HFF-Myc (cell line): ENCODE results near the gene PRUNE1.
A peak's percentile ranks its signal among the peaks of the same experiment; 100 is the strongest.

Experiments used
- DNase-seq: peaks from one replicate; pipeline ENCODE4 v3.0.0-alpha.2; 2011; ENCODE audit warnings: low read depth; ENCODE audit errors: extremely low read depth
- H3K4me3 ChIP-seq: replicated peaks from 2 replicates; pipeline ENCODE4 v1.5.1; 2011; ENCODE audit warnings: low read depth, mild to moderate bottlenecking, control low read depth, low read length
- TF ChIP-seq, protein P1 (sequence below): IDR thresholded peaks from 2 replicates; pipeline ENCODE4 v1.5.1; 2012; ENCODE audit warnings: mild to moderate bottlenecking, low read depth, low read length, control low read depth; ENCODE audit errors: missing control alignments

The PRUNE1 gene

DNA sequence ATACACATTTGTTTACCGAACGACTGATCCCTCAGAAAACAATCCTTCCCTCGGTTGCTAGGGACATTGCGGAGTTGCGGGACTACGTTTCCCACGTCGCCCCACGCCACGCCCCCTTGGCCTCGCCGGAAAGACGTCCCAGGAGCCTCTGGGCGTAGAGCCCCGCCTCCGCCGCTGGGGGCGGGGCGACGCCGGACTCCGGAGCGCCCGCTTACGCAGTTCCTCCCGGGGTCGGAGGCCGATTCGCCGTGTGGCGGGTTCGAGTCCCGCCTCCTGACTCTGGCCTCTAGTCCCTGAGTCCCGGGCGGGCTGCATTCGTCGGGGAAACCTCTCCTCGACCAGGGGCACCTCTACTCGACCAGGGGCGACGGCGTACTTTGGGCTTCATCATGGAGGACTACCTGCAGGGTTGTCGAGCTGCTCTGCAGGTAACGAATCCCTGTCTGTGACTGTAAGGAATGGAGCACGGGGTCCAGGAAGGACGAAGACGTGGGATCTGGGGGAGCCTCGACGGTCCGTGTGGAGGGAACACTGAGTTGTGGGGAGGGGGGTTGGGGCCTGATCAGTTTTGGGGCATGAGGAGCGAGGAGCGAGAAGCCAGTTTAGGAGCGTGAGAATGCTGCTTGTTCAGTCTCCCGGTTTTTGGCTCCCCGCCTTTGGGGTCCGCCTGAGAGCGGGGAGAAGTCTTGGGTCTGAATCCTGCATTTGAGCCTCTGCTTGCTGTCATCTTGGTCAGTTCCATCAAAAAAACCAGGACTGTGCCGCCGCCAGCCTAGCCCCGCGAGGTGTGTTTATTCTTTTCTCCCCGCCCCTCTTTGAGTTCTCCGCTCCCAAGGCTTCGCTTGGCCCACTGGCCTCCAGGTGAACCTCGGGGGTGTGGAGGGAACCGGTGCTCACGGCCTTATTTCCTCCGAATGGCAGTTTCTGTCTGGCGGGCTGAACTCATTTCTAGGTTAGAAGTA, at the start of gene PRUNE1:
Gene PRUNE1 (plus strand): TSS at position 206 of the 962 bp plus-strand sequence. CDS start 184 bp downstream, at position 390.
- TF ChIP-seq, protein P1, sequence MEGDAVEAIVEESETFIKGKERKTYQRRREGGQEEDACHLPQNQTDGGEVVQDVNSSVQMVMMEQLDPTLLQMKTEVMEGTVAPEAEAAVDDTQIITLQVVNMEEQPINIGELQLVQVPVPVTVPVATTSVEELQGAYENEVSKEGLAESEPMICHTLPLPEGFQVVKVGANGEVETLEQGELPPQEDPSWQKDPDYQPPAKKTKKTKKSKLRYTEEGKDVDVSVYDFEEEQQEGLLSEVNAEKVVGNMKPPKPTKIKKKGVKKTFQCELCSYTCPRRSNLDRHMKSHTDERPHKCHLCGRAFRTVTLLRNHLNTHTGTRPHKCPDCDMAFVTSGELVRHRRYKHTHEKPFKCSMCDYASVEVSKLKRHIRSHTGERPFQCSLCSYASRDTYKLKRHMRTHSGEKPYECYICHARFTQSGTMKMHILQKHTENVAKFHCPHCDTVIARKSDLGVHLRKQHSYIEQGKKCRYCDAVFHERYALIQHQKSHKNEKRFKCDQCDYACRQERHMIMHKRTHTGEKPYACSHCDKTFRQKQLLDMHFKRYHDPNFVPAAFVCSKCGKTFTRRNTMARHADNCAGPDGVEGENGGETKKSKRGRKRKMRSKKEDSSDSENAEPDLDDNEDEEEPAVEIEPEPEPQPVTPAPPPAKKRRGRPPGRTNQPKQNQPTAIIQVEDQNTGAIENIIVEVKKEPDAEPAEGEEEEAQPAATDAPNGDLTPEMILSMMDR = no peak
- H3K4me3 ChIP-seq = peak within 1 kb of the TSS; percentile 91
- peak; percentile 91 for DNase-seq

DNA sequence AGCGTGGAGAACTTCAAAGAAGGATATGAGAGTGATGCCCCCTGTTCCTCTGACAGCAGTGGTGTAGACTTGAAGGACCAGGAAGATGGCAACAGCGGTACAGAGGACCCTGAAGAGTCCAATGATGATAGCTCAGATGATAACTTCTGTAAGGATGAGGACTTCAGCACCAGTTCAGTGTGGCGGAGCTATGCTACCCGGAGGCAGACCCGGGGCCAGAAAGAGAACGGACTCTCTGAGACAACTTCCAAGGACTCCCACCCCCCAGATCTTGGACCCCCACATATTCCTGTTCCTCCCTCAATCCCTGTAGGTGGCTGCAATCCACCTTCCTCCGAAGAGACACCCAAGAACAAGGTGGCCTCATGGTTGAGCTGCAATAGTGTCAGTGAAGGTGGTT, 47.6 kb upstream of the PRUNE1 start:
- DNase-seq = no peak
- TF ChIP-seq, protein P1 = no peak
- H3K4me3 ChIP-seq = no peak overlapping the region

- H3K4me3 ChIP-seq = no peak overlapping the region
- DNase-seq = no peak
- TF ChIP-seq, protein P1 = no peak
Measured at GRCh38 chr1:150961756-150962155, 46.5 kb upstream of the PRUNE1 start.

DNA sequence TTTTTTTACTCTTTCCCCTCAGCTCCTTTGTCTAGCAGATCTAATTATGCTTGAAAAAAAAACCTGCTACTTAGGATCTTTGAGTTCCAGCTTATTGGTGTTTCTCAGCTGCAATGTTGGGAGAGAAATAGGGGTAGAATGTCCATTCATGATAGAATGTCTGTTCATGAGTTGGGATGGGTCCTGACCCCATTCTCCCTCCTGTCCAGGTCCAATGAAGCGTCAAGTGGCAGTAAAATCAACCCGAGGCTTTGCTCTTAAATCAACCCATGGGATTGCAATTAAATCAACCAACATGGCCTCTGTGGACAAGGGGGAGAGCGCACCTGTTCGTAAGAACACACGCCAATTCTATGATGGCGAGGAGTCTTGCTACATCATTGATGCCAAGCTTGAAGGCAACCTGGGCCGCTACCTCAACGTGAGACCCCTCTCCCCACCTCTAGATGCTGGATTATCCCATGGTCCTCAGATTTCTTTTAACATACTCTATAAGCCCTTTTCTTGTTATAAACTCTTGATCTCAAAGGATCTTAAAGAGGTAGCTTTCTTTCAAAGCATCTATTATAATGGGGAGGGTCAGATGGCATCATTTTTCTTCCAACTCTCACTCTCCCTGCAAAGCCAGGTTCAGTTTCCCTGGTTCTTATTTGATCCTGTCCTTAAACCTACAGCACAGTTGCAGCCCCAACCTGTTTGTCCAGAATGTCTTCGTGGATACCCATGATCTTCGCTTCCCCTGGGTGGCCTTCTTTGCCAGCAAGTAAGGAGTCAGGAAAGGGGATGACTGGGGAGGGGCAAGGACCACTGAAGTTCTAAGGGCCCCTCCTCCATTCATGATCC, 44.7 kb upstream of the PRUNE1 start:
- DNase-seq = no peak
- no peak overlapping the region for H3K4me3 ChIP-seq
- TF ChIP-seq, protein P1 = no peak

GRCh38 chr1:150964164-150964489, 44.1 kb upstream of the PRUNE1 start:
- no peak for DNase-seq
- TF ChIP-seq, protein P1 = no peak
- H3K4me3 ChIP-seq = no peak overlapping the region

GRCh38 chr1:150965605-150966004, 42.6 kb upstream of the PRUNE1 start:
- TF ChIP-seq, protein P1 = no peak
- no peak overlapping the region for H3K4me3 ChIP-seq
- no peak for DNase-seq
